Neutrophil (primary cell): ENCODE results near the gene SIM1.

Source experiments
- H3K27ac ChIP-seq: fragments of 200-600 bp; sonication (generic); 2 replicates; pipeline ENCODE4 v1.5.1; 2016; ENCODE audit warnings: mild to moderate bottlenecking, moderate library complexity
- H3K27me3 ChIP-seq: fragments of 200-600 bp; sonication (generic); 2 replicates; pipeline ENCODE4 v1.6.0; 2016; ENCODE audit warnings: mild to moderate bottlenecking
- H3K36me3 ChIP-seq: fragments of 200-600 bp; sonication (generic); 2 replicates; pipeline ENCODE4 v1.5.1; 2017
- H3K4me1 ChIP-seq, 2 experiments: fragments of 200-600 bp in 1 of 2; sonication (generic) in 1 of 2; 1 replicate in 1 of 2; 2 replicates in 1 of 2; pipeline versions ENCODE4 v1.5.1 to v1.6.1; 2013 to 2016; ENCODE audit warnings: low read depth in 1 of 2, low read length in 1 of 2, mild to moderate bottlenecking in 1 of 2, moderate library complexity in 1 of 2; ENCODE audit not compliant: control insufficient read depth in 1 of 2, insufficient read depth in 1 of 2
- H3K4me3 ChIP-seq, 2 experiments: fragments of 200-600 bp in 1 of 2; sonication (generic) in 1 of 2; 1 replicate in 1 of 2; 2 replicates in 1 of 2; pipeline ENCODE4 v1.5.1; 2013 to 2016; ENCODE audit warnings: low read depth in 1 of 2, low read length in 1 of 2, mild to moderate bottlenecking in 1 of 2, moderate library complexity in 1 of 2
- H3K9me3 ChIP-seq: fragments of 200-600 bp; sonication (generic); 2 replicates; pipeline ENCODE4 v1.5.1; 2016
- TF ChIP-seq, protein P1 (sequence below): fragments of 200-600 bp; sonication (generic); IDR thresholded peaks from 2 replicates; pipeline ENCODE4 v1.5.1; 2016; ENCODE audit warnings: antibody characterized with exemption

Gene SIM1

DNA sequence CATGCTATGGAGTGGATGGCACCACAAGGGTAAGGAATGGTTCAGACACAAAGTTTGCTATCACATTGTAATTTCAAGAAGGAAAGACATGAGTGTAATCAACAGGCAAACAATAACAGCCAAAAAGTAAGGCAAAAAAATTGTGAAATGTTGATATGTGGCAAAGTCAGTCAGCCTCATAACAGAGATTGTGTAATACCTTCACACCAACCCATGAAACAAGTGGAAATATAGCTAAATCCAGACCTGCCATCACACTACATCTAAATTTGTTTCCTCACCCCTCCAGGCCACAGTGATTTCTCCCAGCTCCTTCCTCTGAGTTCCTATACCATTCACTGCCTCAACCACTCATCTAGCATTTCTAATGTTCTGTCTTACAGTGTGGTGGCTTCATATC, 37.3 kb downstream of the SIM1 start:
- TF ChIP-seq, protein P1, sequence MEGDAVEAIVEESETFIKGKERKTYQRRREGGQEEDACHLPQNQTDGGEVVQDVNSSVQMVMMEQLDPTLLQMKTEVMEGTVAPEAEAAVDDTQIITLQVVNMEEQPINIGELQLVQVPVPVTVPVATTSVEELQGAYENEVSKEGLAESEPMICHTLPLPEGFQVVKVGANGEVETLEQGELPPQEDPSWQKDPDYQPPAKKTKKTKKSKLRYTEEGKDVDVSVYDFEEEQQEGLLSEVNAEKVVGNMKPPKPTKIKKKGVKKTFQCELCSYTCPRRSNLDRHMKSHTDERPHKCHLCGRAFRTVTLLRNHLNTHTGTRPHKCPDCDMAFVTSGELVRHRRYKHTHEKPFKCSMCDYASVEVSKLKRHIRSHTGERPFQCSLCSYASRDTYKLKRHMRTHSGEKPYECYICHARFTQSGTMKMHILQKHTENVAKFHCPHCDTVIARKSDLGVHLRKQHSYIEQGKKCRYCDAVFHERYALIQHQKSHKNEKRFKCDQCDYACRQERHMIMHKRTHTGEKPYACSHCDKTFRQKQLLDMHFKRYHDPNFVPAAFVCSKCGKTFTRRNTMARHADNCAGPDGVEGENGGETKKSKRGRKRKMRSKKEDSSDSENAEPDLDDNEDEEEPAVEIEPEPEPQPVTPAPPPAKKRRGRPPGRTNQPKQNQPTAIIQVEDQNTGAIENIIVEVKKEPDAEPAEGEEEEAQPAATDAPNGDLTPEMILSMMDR = no peak
- Histone ChIP-seq H3K4me1 (no peaks in the 10 kb centered on the region), H3K27me3 (no peaks in the 10 kb centered on the region), H3K4me3 (no peak overlapping the region), H3K36me3 (no peaks in the 10 kb centered on the region), H3K27ac (no peak overlapping the region), H3K9me3 (no peaks in the 10 kb centered on the region)

- Histone ChIP-seq H3K4me1 (no peaks in the 10 kb centered on the region), H3K4me3 (no peak overlapping the region), H3K27me3 (no peaks in the 10 kb centered on the region), H3K27ac (no peak overlapping the region), H3K9me3 (no peaks in the 10 kb centered on the region), H3K36me3 (no peaks in the 10 kb centered on the region)
- TF ChIP-seq, protein P1 = no peak
Observed at GRCh38 chr6:100426744-100427338, 37.9 kb downstream of the SIM1 start.

- Histone ChIP-seq H3K36me3 (no peaks in the 10 kb centered on the region), H3K27ac (no peak overlapping the region), H3K4me3 (no peak overlapping the region), H3K4me1 (no peaks in the 10 kb centered on the region), H3K9me3 (no peaks in the 10 kb centered on the region), H3K27me3 (no peaks in the 10 kb centered on the region)
- TF ChIP-seq, protein P1 = no peak
Observed at GRCh38 chr6:100426241-100426640, 38.5 kb downstream of the SIM1 start.

DNA sequence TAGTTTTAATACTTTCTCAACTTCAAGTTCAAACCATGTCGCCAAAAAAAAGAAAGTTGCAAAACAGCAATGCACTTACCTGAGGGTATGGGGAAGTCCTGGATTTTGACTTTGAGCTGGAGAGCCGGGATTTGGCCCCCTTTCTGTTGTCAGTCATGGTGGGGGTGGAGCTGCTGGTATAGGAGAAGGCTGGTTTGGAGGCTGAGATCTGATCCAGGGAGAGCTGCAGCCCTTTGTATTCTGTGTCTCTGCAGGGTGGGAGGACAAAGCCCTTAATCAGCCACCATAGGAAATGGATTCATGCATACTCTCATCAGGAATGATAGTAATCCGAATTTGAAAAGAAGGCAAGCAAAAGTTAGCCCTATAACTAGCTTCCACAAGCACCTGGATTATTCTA, 44.0 kb downstream of the SIM1 start:
- Histone ChIP-seq H3K36me3 (no peaks in the 10 kb centered on the region), H3K27ac (no peak overlapping the region), H3K27me3 (no peaks in the 10 kb centered on the region), H3K4me3 (no peak overlapping the region), H3K9me3 (no peaks in the 10 kb centered on the region), H3K4me1 (no peaks in the 10 kb centered on the region)
- TF ChIP-seq, protein P1 = no peak

DNA sequence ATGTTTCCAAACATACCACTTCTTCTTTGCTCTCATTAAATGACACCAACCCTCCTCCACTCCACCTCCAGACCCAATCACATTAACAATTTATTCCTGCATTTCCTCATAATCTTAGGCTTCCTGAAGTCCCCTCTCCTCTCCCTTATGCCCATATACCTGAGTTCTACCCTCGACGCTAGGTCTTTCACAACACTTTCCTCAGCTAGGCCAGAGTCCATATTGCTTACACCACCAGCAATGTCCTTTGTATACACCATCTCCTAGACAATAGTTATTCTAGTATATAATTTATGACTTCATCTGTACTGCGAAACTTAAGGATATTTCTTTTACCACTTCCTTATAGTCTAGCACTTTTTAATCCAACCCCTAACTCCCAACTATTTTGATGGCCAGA, 47.7 kb downstream of the SIM1 start:
- Histone ChIP-seq H3K27ac (no peak overlapping the region), H3K4me1 (no peaks in the 10 kb centered on the region), H3K27me3 (no peaks in the 10 kb centered on the region), H3K4me3 (no peak overlapping the region), H3K36me3 (no peaks in the 10 kb centered on the region), H3K9me3 (no peaks in the 10 kb centered on the region)
- TF ChIP-seq, protein P1 = no peak

DNA sequence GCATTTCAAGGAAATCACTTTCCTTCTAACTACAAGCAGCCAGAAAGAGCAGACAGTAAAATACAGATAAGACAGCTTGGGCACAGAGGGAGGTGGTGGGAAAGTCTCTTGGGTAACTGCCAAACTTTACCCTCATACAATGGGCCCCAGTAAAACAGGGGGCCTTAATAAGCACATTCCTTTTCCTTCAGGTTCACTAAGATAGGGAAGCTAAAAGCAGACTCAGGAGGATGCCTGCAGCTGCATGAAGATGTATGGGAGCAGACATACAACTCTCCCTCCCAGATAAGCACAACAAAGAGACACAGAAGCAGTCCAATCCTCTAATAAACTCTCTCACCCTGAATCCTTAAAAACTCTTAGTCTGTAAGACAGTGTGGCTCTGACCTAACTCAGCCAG, 49.0 kb downstream of the SIM1 start:
- H3K9me3 ChIP-seq = no peaks in the 10 kb centered on the region
- no peaks in the 10 kb centered on the region for H3K27me3 ChIP-seq
- H3K4me1 ChIP-seq = no peaks in the 10 kb centered on the region
- TF ChIP-seq, protein P1 = no peak
- no peak overlapping the region for H3K27ac ChIP-seq
- no peak overlapping the region for H3K4me3 ChIP-seq
- H3K36me3 ChIP-seq = no peaks in the 10 kb centered on the region
